WTC11 (cell line): ENCODE results near the gene RHOV. TPM values are rescaled to one million over a fixed set of nuclear protein-coding genes. Genes with fewer than 3 reads are reported as not detected.
"Not testable (repeated sequence)": the region's sequence is repeated elsewhere in the genome, so short reads cannot be mapped to it uniquely, and the experiment has no call there.

Experiments
- ATAC-seq: fragments of 200-7000 bp; cut with Tn5 transposase; 2 replicates; pipeline ENCODE4 v1.10.0; 2021; ENCODE audit warnings: mild to moderate bottlenecking, moderate library complexity
- CTCF ChIA-PET: fragments of 300-600 bp; sonication (Branson Sonifier 250); formaldehyde crosslinking; loops from one replicate; lab custom pipeline; 2021; ENCODE audit warnings: antibody characterized with exemption; lab: Charles Lee
- POLR2A ChIA-PET: fragments of 350-600 bp; sonication (Branson Sonifier 250); formaldehyde crosslinking; loops from one replicate; lab custom pipeline; 2021; ENCODE audit warnings: antibody characterized with exemption; lab: Charles Lee
- DNase-seq: peaks from one replicate; pipeline ENCODE4 v3.0.0; 2021; ENCODE audit warnings: low spot score
- H3K27ac Mint-ChIP-seq: 2 replicates; pipeline ENCODE4 v1.8.0; 2021; ENCODE audit warnings: mixed read lengths
- H3K27me3 Mint-ChIP-seq: 2 replicates; pipeline ENCODE4 v1.8.0; 2021; ENCODE audit warnings: low read depth, mild to moderate bottlenecking, moderate library complexity, mixed read lengths
- H3K36me3 Mint-ChIP-seq: 2 replicates; pipeline ENCODE4 v1.8.0; 2021; ENCODE audit warnings: mixed read lengths
- H3K4me1 Mint-ChIP-seq: 2 replicates; pipeline ENCODE4 v1.8.0; 2022; ENCODE audit warnings: mixed read lengths
- H3K4me3 Mint-ChIP-seq: 2 replicates; pipeline ENCODE4 v1.8.0; 2021; ENCODE audit warnings: mild to moderate bottlenecking, moderate library complexity, mixed read lengths
- H3K9me3 Mint-ChIP-seq: 2 replicates; pipeline ENCODE4 v1.8.0; 2021; ENCODE audit warnings: mixed read lengths
- ATF6 ChIP-seq: sonication (generic); formaldehyde crosslinking; IDR thresholded peaks from 2 replicates; pipeline ENCODE4 v1.8.1; 2023; ENCODE audit warnings: mild to moderate bottlenecking, missing genetic modification reagents
- CREM ChIP-seq: sonication (generic); formaldehyde crosslinking; IDR thresholded peaks from 2 replicates; pipeline ENCODE4 v1.8.1; 2022; ENCODE audit warnings: mild to moderate bottlenecking, missing genetic modification reagents, moderate library complexity
- FOXP1 ChIP-seq: sonication (generic); formaldehyde crosslinking; IDR thresholded peaks from 2 replicates; pipeline ENCODE4 v1.8.0; 2022; ENCODE audit warnings: missing genetic modification reagents, mild to moderate bottlenecking, moderate library complexity, borderline replicate concordance
- GABPB1 ChIP-seq: sonication (generic); formaldehyde crosslinking; IDR thresholded peaks from 2 replicates; pipeline ENCODE4 v1.8.1; 2023; ENCODE audit warnings: mild to moderate bottlenecking, missing genetic modification reagents
- HMGA2 ChIP-seq: fragments of 250-450 bp; sonication (Bioruptor Pico); IDR thresholded peaks from 2 replicates; pipeline ENCODE4 v1.4.0; 2021; ENCODE audit warnings: mild to moderate bottlenecking, moderate library complexity
- MAX ChIP-seq: sonication (generic); formaldehyde crosslinking; IDR thresholded peaks from 2 replicates; pipeline ENCODE4 v1.8.0; 2022; ENCODE audit warnings: mild to moderate bottlenecking, missing genetic modification reagents
- MLX ChIP-seq: sonication (generic); formaldehyde crosslinking; IDR thresholded peaks from 2 replicates; pipeline ENCODE4 v1.8.1; 2023; ENCODE audit warnings: mild to moderate bottlenecking, missing genetic modification reagents, moderate library complexity
- NFATC4 ChIP-seq: fragments of 250-450 bp; sonication (Bioruptor Pico); IDR thresholded peaks from 2 replicates; pipeline ENCODE4 v1.9.0; 2021; ENCODE audit warnings: mild to moderate bottlenecking
- OVOL2 ChIP-seq: fragments of 250-450 bp; sonication (Bioruptor Pico); IDR thresholded peaks from 2 replicates; pipeline ENCODE4 v1.9.0; 2021; ENCODE audit warnings: mild to moderate bottlenecking, borderline replicate concordance
- RORB ChIP-seq: fragments of 250-450 bp; sonication (Bioruptor Pico); IDR thresholded peaks from 2 replicates; pipeline ENCODE4 v1.9.0; 2021; ENCODE audit warnings: mild to moderate bottlenecking
- SP1 ChIP-seq: sonication (generic); formaldehyde crosslinking; conservative IDR thresholded peaks from 2 replicates; pipeline ENCODE4 v1.8.1; 2022; ENCODE audit warnings: missing genetic modification reagents
- TEAD4 ChIP-seq: sonication (generic); formaldehyde crosslinking; IDR thresholded peaks from 2 replicates; pipeline ENCODE4 v1.8.0; 2022; ENCODE audit warnings: mild to moderate bottlenecking, missing genetic modification reagents
- ZMAT4 ChIP-seq: fragments of 250-450 bp; sonication (Bioruptor Pico); IDR thresholded peaks from 2 replicates; pipeline ENCODE4 v1.9.0; 2021; ENCODE audit warnings: mild to moderate bottlenecking
- ZNF138 ChIP-seq: sonication (generic); formaldehyde crosslinking; conservative IDR thresholded peaks from 2 replicates; pipeline ENCODE4 v1.8.1; 2022; ENCODE audit warnings: mild to moderate bottlenecking, moderate library complexity, missing genetic modification reagents
- ZNF317 ChIP-seq: sonication (generic); formaldehyde crosslinking; IDR thresholded peaks from 2 replicates; pipeline ENCODE4 v1.8.1; 2023; ENCODE audit warnings: low read depth, mild to moderate bottlenecking, moderate library complexity, missing genetic modification reagents, borderline replicate concordance
- ZNF423 ChIP-seq: fragments of 250-450 bp; sonication (Bioruptor Pico); IDR thresholded peaks from 2 replicates; pipeline ENCODE4 v2.1.2; 2022; ENCODE audit warnings: mild to moderate bottlenecking, moderate library complexity
- ZNF425 ChIP-seq: fragments of 250-450 bp; sonication (Bioruptor Pico); conservative IDR thresholded peaks from 2 replicates; pipeline ENCODE4 v1.9.0; 2021; ENCODE audit warnings: mild to moderate bottlenecking
- ZNF512 ChIP-seq: sonication (generic); formaldehyde crosslinking; IDR thresholded peaks from 2 replicates; pipeline ENCODE4 v1.8.1; 2022; ENCODE audit warnings: missing genetic modification reagents, borderline replicate concordance
- total RNA-seq: library from RNA; stranded (reverse); gene quantifications from 3 replicates; pipeline ENCODE4 v1.2.3, GENCODE V29; 2021

Gene RHOV
- total RNA-seq, 1 experiment from 2014 or later = 5.0 TPM

GRCh38 chr15:40863660-40864270 is 10.3 kb downstream of the RHOV start:
- POLR2A ChIA-PET = no interaction called here
- H3K27ac Mint-ChIP-seq = no peak overlapping the region
- H3K9me3 Mint-ChIP-seq = no peaks in the 10 kb centered on the region
- no peaks in the 10 kb centered on the region; the same call in 1 of the 2 replicates for H3K27me3 Mint-ChIP-seq
- no peak overlapping the region for H3K4me3 Mint-ChIP-seq
- DNase-seq = no peak
- CTCF ChIA-PET = interaction anchor here (3.0 to 10.0 kb wide), 2 partner anchors 28 to 33 kb away, joined by 14 to 500 read pairs; partner anchors contain the start of gene VPS18
- TF ChIP-seq NFATC4 (CRISPR knock-in tag) = no peak
- TF ChIP-seq GABPB1 (CRISPR knock-in tag) = no peak
- TF ChIP-seq TEAD4 (CRISPR knock-in tag) = no peak
- no peak for TF ChIP-seq OVOL2 (CRISPR knock-in tag)
- TF ChIP-seq, all 79 proteins: peak for 0
- Mint-ChIP-seq H3K36me3 (no peaks in the 10 kb centered on the region), H3K4me1 (peaks cover 9% of the 10 kb centered on the region)
- no peak for ATAC-seq

- H3K27ac Mint-ChIP-seq, H3K9me3 Mint-ChIP-seq, H3K4me3 Mint-ChIP-seq, H3K27me3 Mint-ChIP-seq, ATAC-seq, DNase-seq: not testable (repeated sequence)
- peaks cover 11% of the 10 kb centered on the region for H3K36me3 Mint-ChIP-seq
- ChIA-PET POLR2A (interaction anchor here (0.7 kb wide), 2 partner anchors 54 to 266 kb away, joined by 3 to 6 read pairs; partner anchors contain the start of gene DNAJC17), CTCF (interaction anchor here (0.8 to 10.0 kb wide), 3 partner anchors 31 to 809 kb away, joined by 4 to 500 read pairs (median 8); partner anchors contain the start of gene VPS18)
- H3K4me1 Mint-ChIP-seq = peaks cover 22% of the 10 kb centered on the region
These were observed 12.9 kb downstream of the RHOV start for GRCh38 chr15:40861147-40861546.

GRCh38 chr15:40859206-40859851 is 14.7 kb downstream of the RHOV start:
- Mint-ChIP-seq H3K36me3 (peaks cover 22% of the 10 kb centered on the region), H3K27me3 (no peaks in the 10 kb centered on the region), H3K9me3 (no peaks in the 10 kb centered on the region), H3K4me1 (peaks cover 22% of the 10 kb centered on the region), H3K27ac (peak overlapping the region; percentile 65), H3K4me3 (no peak overlapping the region)
- ChIA-PET CTCF (interaction anchor here (0.5 to 10.0 kb wide), 46 partner anchors 13 to 474 kb away, joined by 3 to 500 read pairs (median 6); partner anchors contain the start of genes BAHD1, CHAC1, DLL4 and DNAJC17), POLR2A (interaction anchor here (0.7 to 3.0 kb wide), 6 partner anchors 10 to 95 kb away, joined by 3 to 39 read pairs (median 6); partner anchors contain the start of genes RHOV, SPINT1 and VPS18)
- DNase-seq (peak; percentile 94), ATAC-seq (peak; percentile 87)
- TF ChIP-seq MAX (CRISPR knock-in tag) (0 out of 2 replicates have a peak, but pooled peaks have one; percentile 19), MLX (no peak), ZMAT4 (CRISPR knock-in tag) (no peak), OVOL2 (CRISPR knock-in tag) (no peak), TEAD4 (CRISPR knock-in tag) (no peak), ZNF317 (CRISPR knock-in tag) (no peak), ATF6 (no peak), RORB (CRISPR knock-in tag) (no peak), SP1 (CRISPR knock-in tag) (no peak), ZNF425 (CRISPR knock-in tag) (no peak), ZNF512 (CRISPR knock-in tag) (no peak), ZNF423 (CRISPR knock-in tag) (no peak), ZNF138 (no peak), HMGA2 (CRISPR knock-in tag) (no peak), CREM (no peak), FOXP1 (CRISPR knock-in tag) (no peak)
